K562 (cell line): ENCODE measurements around the gene G6PC3. TPM values are rescaled to one million over a fixed set of nuclear protein-coding genes. Genes with fewer than 3 reads are reported as not detected.

Experiments used
- ATAC-seq: fragments of 200-7000 bp; cut with Tn5 transposase; 3 replicates; pipeline ENCODE4 v1.9.1; 2020; ENCODE audit warnings: moderate library complexity
- BruUV-seq: library from RNA; stranded (reverse); fragments of 400-500 nt; replicated peaks from 2 replicates; lab custom pipeline; 2021; lab: Mats Ljungman, UMichigan
- CTCF ChIA-PET: fragments of 300-600 bp; formaldehyde crosslinking; extraction: SDS; loops from one replicate; lab custom pipeline; 2021; ENCODE audit warnings: low intra/inter-chr PET ratio; lab: Yijun Ruan, JAX
- POLR2A ChIA-PET: fragments of 300-600, 350-650 bp; sonication (Branson Sonifier 250); formaldehyde crosslinking; extraction: SDS; loops from one replicate; lab custom pipeline; 2021; ENCODE audit warnings: antibody characterized with exemption, inconsistent platforms; lab: Yijun Ruan, JAX
- DNase-seq, 4 experiments: peaks; one replicate each; pipeline versions ENCODE4 v3.0.0 to v3.0.0-alpha.2; 2011 to 2018; ENCODE audit warnings: low spot score in 3 of 4, mixed read lengths in 3 of 4; ENCODE audit errors: extremely low read depth in 1 of 4
- FAIRE-seq: peaks from 2 replicates; lab custom pipeline; 2011; peaks lifted over from hg19 to GRCh38; lab: Jason Lieb, UNC
- H2AFZ ChIP-seq: 2 replicates; pipeline ENCODE4 v1.6.0; 2011; ENCODE audit warnings: low read depth, low read length, control low read depth, inconsistent platforms
- H3K27ac ChIP-seq: fragments of 200-600 bp; 3 replicates; pipeline ENCODE4 v1.8.0; 2011; ENCODE audit warnings: low read depth, mild to moderate bottlenecking, control low read depth, inconsistent platforms, low read length, moderate library complexity, mixed read lengths; ENCODE audit errors: extremely low read depth
- H3K27me3 ChIP-seq, 2 experiments: fragments of 300-600 bp in 1 of 2; 2 replicates in 1 of 2; 3 replicates in 1 of 2; pipeline versions ENCODE4 v1.6.0 to v1.8.0; 2011; ENCODE audit warnings: inconsistent platforms in 2 of 2, low read length in 2 of 2, mild to moderate bottlenecking in 1 of 2, mixed read lengths in 1 of 2, moderate library complexity in 1 of 2; ENCODE audit not compliant: control insufficient read depth in 2 of 2, insufficient read depth in 2 of 2
- H3K36me3 ChIP-seq: fragments of 300-600 bp; 3 replicates; pipeline ENCODE4 v1.8.0; 2011; ENCODE audit warnings: mild to moderate bottlenecking, low read length, inconsistent platforms; ENCODE audit not compliant: control insufficient read depth, insufficient read depth
- H3K4me1 ChIP-seq, 2 experiments: fragments of 200-600 bp in 1 of 2; replicated peaks in 1 of 2; 2 replicates in 1 of 2; 3 replicates in 1 of 2; pipeline versions ENCODE4 v1.5.1 to v1.8.0; 2011; ENCODE audit warnings: inconsistent platforms in 2 of 2, low read length in 2 of 2, mild to moderate bottlenecking in 1 of 2, mixed read lengths in 1 of 2, moderate library complexity in 1 of 2; ENCODE audit not compliant: control insufficient read depth in 2 of 2, insufficient read depth in 2 of 2
- H3K4me2 ChIP-seq: 2 replicates; pipeline ENCODE4 v1.6.1; 2011; ENCODE audit warnings: low read length, control low read depth, inconsistent platforms, mixed read lengths; ENCODE audit not compliant: insufficient read depth
- H3K4me3 ChIP-seq: fragments of 200-600 bp; sonication (generic), shearing (Covaris generic); 2 replicates; pipeline ENCODE4 v1.5.1; 2016; ENCODE audit warnings: control low read depth, inconsistent platforms
- H3K79me2 ChIP-seq: fragments of 200-600 bp; 3 replicates; pipeline ENCODE4 v1.8.0; 2011; ENCODE audit warnings: low read length, inconsistent platforms; ENCODE audit not compliant: control insufficient read depth, insufficient read depth
- H3K9ac ChIP-seq, 2 experiments: 2 replicates each; pipeline versions ENCODE4 v1.6.0 to v1.6.1; 2011; ENCODE audit warnings: low read depth in 2 of 2, low read length in 2 of 2, control low read depth in 1 of 2, inconsistent platforms in 1 of 2, mild to moderate bottlenecking in 1 of 2, mixed read lengths in 1 of 2; ENCODE audit not compliant: insufficient read depth in 1 of 2
- H3K9me1 ChIP-seq: one replicate; pipeline ENCODE4 v1.6.0; 2011; ENCODE audit warnings: inconsistent platforms, mild to moderate bottlenecking, low read length, moderate library complexity; ENCODE audit not compliant: control insufficient read depth, insufficient read depth
- H3K9me3 ChIP-seq: replicated peaks from 2 replicates; pipeline ENCODE4 v1.5.1; 2011; ENCODE audit warnings: low read depth, low read length, inconsistent platforms; ENCODE audit not compliant: control insufficient read depth, insufficient read depth
- H4K20me1 ChIP-seq: replicated peaks from 2 replicates; pipeline ENCODE4 v1.6.1; 2011; ENCODE audit warnings: low read length, inconsistent platforms, mixed read lengths; ENCODE audit not compliant: control insufficient read depth, insufficient read depth
- BCLAF1 ChIP-seq, 2 experiments: fragments of 450-650 bp in 1 of 2; IDR thresholded peaks; 2 replicates each; pipeline ENCODE4 v1.6.1; 2011 to 2017; ENCODE audit warnings: low read depth in 2 of 2, antibody characterized with exemption in 1 of 2, borderline replicate concordance in 1 of 2, low read length in 1 of 2, mild to moderate bottlenecking in 1 of 2, mixed read lengths in 1 of 2; ENCODE audit not compliant: control insufficient read depth in 1 of 2
- E2F5 ChIP-seq: sonication (generic); formaldehyde crosslinking; IDR thresholded peaks from 2 replicates; pipeline ENCODE4 v1.8.0; 2022; ENCODE audit warnings: mild to moderate bottlenecking, missing genetic modification reagents
- MAFG ChIP-seq: fragments of 450-650 bp; conservative IDR thresholded peaks from 2 replicates; pipeline ENCODE4 v1.6.1; 2016; ENCODE audit warnings: missing genetic modification characterization, missing compliant biosample characterization
- NR2C1 ChIP-seq, 2 experiments: fragments of 450-650 bp; IDR thresholded peaks; 2 replicates each; pipeline ENCODE4 v1.6.1; 2017; ENCODE audit warnings: mild to moderate bottlenecking in 2 of 2, antibody characterized with exemption in 1 of 2, inconsistent platforms in 1 of 2, missing compliant biosample characterization in 1 of 2, missing genetic modification characterization in 1 of 2
- RBM15 ChIP-seq: fragments of 200-400 bp; formaldehyde crosslinking; IDR thresholded peaks from 2 replicates; pipeline ENCODE4 v1.6.1; 2018; ENCODE audit warnings: mild to moderate bottlenecking, low read length, moderate library complexity; ENCODE audit not compliant: insufficient read depth
- WGBS: fragments of 100-300 bp; shearing (Covaris generic); methylation state at CpG from one replicate; pipeline ENCODE4 v1.1.6; 2016; ENCODE audit warnings: low coverage, mixed read lengths; ENCODE audit not compliant: insufficient coverage; ENCODE audit errors: missing lambda C conversion rate; 5-methylcytosine and 5-hydroxymethylcytosine counted together
- in situ Hi-C: fragments of 300-500 bp; cut with MboI; formaldehyde crosslinking; loops from 4 replicates; pipeline ENCODE4 v1.15.0; 2018; ENCODE audit warnings: inconsistent platforms, mixed read lengths
- intact Hi-C: fragments of 100-400 bp; cut with micrococcal nuclease; formaldehyde crosslinking; loops from 2 replicates; pipeline ENCODE4 v1.14.2; 2022
- polyA plus RNA-seq, 8 experiments: library from polyadenylated mRNA; depleted of rRNA in 4 of 8; stranded (reverse) in 5 of 8; unstranded in 3 of 8; fragments of >200 nt; fragmentation: Nextera tagmentation in 2 of 8; fragmentation: Illumina TruSeq in 1 of 8; extraction: Ambion mirVana in 2 of 8; extraction: Trizol in 1 of 8; gene quantifications; 2 replicates each; pipeline versions ENCODE4 v1.2.1 to v1.2.3, GENCODE V29; 2011 to 2014; ENCODE audit warnings: inconsistent platforms in 1 of 8, missing spikeins in 1 of 8
- total RNA-seq, 7 experiments: library from RNA; depleted of rRNA in 6 of 7; stranded (reverse); fragments of >200 nt in 6 of 7; fragmentation: Illumina TruSeq in 2 of 7; extraction: Trizol in 2 of 7; gene quantifications; 2 replicates each; pipeline versions ENCODE4 v1.2.1 to v1.2.3, GENCODE V29; 2011 to 2021; ENCODE audit warnings: low replicate concordance in 1 of 7
- TF ChIP-seq, protein P1 (sequence below): fragments of 450-650 bp; IDR thresholded peaks from 2 replicates; pipeline ENCODE4 v1.6.1; 2016; ENCODE audit warnings: borderline replicate concordance
- TF ChIP-seq, protein P2 (sequence below): fragments of 250-450 bp; sonication (Bioruptor Pico); IDR thresholded peaks from 2 replicates; pipeline ENCODE4 v1.5.0; 2021; ENCODE audit warnings: mild to moderate bottlenecking, moderate library complexity
- TF ChIP-seq, protein P3 (sequence below): fragments of 250-450 bp; sonication (Bioruptor Pico); IDR thresholded peaks from 2 replicates; pipeline ENCODE4 v1.8.0; 2021; ENCODE audit warnings: moderate library complexity, mild to moderate bottlenecking, inconsistent platforms

Gene G6PC3
- total and polyA plus RNA-seq, 9 of the 15 experiments (the other 6 are each of a cell fraction or from before 2014, with no cell fraction given), result 10.4 to 57.8 (median 31.1) TPM

DNA sequence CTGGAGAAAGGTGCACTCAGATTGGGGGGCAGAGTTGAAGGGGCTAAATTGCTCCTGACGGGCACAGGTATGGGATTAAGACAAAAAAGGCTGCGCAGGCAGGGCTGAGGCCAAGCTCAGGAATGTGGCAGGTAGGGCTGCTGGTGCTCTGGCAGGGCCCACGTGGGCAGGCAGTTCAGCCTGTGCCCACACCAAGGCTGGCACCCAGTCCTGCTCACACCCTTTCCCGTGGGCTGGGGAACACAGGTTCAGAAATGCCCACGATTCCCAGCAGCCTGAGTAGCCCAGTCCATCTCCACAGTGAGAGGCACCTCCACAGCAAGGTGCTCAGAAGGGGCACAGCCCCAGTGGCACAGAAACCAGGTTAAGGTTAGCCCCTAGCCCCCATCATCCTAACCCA is 48.5 kb downstream of the G6PC3 start:
- Histone ChIP-seq H2AFZ (no peak overlapping the region), H3K27ac (no peak overlapping the region), H3K9me3 (no peaks in the 10 kb centered on the region), H4K20me1 (peaks cover 19% of the 10 kb centered on the region; the same call in 1 of the 2 replicates), H3K4me3 (no peak overlapping the region), H3K9me1 (no peaks in the 10 kb centered on the region), H3K4me2 (no peak overlapping the region), H3K36me3 (no peaks in the 10 kb centered on the region; the same call in 2 of the 3 replicates), H3K9ac (peak overlapping the region in 1 of 2 experiments; percentile 17; a peak in 1 of 4 replicates), H3K4me1 (peaks cover 10 to 45% of the 10 kb centered on the region in 2 experiments; a peak in 4 of 5 replicates), H3K79me2 (peaks cover 12% of the 10 kb centered on the region), H3K27me3 (no peaks in the 10 kb centered on the region; a peak in 1 of 5 replicates)
- in situ Hi-C loops, result no loop called here
- FAIRE-seq, result no peak
- no peak for DNase-seq
- no peak for ATAC-seq
- CTCF ChIA-PET, result no interaction called here
- intact Hi-C loops, result no loop called here
- POLR2A ChIA-PET, result interaction anchor here (0.7 to 0.9 kb wide), 3 partner anchors 16 to 74 kb away, joined by 3 to 4 read pairs (median 3); no protein-coding TSS in a partner anchor
- BruUV-seq, result no TSS peak
- 33% methylated on average over 4 of the region's 5 CpGs for WGBS
- no peak for TF ChIP-seq NR2C1 (IDR thresholded peaks at IDR 0.05)
- TF ChIP-seq NR2C1 (tag; IDR thresholded peaks at IDR 0.05), result no peak
- no peak for TF ChIP-seq RBM15
- TF ChIP-seq, protein P1, sequence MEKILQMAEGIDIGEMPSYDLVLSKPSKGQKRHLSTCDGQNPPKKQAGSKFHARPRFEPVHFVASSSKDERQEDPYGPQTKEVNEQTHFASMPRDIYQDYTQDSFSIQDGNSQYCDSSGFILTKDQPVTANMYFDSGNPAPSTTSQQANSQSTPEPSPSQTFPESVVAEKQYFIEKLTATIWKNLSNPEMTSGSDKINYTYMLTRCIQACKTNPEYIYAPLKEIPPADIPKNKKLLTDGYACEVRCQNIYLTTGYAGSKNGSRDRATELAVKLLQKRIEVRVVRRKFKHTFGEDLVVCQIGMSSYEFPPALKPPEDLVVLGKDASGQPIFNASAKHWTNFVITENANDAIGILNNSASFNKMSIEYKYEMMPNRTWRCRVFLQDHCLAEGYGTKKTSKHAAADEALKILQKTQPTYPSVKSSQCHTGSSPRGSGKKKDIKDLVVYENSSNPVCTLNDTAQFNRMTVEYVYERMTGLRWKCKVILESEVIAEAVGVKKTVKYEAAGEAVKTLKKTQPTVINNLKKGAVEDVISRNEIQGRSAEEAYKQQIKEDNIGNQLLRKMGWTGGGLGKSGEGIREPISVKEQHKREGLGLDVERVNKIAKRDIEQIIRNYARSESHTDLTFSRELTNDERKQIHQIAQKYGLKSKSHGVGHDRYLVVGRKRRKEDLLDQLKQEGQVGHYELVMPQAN, result no peak
- no peak for TF ChIP-seq BCLAF1 (IDR thresholded peaks at IDR 0.05; ENCODE audit: borderline replicate concordance in 1 of 2, control insufficient read depth in 1 of 2, low read depth in 2 of 2, low read length in 1 of 2)
- TF ChIP-seq, protein P2, sequence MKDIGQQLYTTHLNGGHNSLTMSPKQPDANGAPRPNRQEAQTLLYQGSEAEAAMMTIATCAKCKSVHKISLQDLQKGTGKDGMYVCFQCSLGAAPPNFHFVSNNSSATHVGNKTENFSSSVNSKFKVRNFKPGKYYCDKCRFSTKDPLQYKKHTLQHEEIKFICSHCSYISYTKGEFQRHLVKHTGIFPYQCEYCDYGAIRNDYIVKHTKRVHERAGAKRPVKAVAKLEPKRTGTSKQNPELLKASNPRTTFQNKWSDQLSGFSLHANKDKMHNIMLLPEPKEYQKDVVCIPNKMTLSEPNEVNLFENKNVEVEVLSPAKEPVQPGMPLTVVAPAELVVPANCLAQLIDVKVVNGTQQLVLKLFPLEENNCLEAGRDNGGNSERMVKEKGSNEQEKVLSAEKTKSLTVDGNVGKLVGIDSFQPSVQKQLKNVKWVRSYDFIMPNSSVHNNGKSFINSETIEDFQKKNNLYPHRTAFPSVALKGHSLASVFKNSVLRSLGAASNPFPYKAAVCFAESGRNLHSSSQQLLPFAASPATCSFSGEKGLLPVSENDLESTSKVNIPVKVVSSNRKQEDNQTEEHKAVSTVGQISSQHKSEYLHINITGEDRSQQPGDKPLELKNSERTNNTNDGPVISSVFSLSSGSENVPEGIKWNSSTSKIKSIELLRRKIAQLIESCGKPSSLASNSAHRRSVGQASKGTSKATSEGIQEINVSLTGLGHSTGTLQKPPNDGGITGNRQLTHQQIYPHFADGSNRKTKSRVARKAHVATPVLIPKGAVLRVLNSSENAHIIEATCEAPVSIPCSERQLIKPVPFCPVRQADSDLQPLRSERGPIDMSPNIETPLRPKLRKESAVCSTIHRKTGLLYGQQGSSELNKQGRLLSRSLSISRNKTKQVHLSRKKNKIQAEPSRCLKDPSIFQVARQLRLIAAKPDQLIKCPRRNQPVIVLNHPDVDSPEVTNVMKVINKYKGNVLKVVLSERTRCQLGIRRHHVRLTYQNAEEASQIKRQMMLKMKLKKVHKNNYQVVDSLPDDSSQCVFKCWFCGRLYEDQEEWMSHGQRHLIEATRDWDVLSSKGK (CRISPR knock-in tag), result no peak
- no peak for TF ChIP-seq MAFG (tag)
- TF ChIP-seq, protein P3, sequence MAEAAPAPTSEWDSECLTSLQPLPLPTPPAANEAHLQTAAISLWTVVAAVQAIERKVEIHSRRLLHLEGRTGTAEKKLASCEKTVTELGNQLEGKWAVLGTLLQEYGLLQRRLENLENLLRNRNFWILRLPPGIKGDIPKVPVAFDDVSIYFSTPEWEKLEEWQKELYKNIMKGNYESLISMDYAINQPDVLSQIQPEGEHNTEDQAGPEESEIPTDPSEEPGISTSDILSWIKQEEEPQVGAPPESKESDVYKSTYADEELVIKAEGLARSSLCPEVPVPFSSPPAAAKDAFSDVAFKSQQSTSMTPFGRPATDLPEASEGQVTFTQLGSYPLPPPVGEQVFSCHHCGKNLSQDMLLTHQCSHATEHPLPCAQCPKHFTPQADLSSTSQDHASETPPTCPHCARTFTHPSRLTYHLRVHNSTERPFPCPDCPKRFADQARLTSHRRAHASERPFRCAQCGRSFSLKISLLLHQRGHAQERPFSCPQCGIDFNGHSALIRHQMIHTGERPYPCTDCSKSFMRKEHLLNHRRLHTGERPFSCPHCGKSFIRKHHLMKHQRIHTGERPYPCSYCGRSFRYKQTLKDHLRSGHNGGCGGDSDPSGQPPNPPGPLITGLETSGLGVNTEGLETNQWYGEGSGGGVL (CRISPR knock-in tag), result no peak
- no peak for TF ChIP-seq E2F5 (CRISPR knock-in tag)
